Measurements from ENCODE around the gene CAMTA2. TPM values are rescaled to one million over a fixed set of nuclear protein-coding genes. Genes with fewer than 3 reads are reported as not detected.

The CAMTA2 gene
- total RNA-seq, 1 donor from 2014 or later, result 73.7 TPM

GRCh38 chr17:4999430-5000093 is 12.1 kb upstream of the CAMTA2 start:
- intact Hi-C loops (cut with micrococcal nuclease), result no loop called here

DNA sequence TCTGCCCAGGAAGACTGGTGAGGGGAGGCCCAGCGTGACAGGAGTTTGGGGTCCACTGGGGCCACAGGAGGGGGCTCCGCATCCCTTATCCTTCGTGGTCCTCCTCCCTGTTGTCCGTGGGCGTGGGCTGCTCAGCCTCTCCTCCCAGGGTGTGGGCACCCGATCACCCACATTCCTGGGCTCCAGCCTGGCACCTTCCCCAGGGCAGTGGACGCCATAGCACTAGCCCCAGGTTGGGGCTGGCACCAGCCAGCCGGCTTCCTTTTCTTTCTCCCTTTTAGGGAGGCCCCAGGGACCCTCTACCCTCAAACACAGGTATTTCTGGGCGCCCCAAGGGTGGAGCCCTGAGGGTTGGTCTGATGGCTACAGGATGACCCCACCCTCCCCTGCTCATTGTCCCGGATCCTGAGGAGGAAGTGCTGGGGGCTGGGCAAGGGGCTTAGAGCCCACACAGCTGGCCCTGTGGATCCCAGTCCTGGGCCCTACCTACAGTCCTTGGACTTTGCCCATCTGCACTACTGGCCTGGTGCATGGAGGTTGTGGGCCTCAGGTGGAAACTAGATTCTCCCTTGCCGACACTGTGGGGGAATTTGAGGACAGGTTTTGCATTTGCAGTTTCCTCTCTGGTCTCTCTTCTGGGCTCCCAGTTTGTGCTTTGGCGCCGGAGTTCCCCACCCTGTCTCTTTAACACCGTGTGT is 11.4 kb upstream of the CAMTA2 start:
- intact Hi-C loops (cut with micrococcal nuclease), result no loop called here

DNA sequence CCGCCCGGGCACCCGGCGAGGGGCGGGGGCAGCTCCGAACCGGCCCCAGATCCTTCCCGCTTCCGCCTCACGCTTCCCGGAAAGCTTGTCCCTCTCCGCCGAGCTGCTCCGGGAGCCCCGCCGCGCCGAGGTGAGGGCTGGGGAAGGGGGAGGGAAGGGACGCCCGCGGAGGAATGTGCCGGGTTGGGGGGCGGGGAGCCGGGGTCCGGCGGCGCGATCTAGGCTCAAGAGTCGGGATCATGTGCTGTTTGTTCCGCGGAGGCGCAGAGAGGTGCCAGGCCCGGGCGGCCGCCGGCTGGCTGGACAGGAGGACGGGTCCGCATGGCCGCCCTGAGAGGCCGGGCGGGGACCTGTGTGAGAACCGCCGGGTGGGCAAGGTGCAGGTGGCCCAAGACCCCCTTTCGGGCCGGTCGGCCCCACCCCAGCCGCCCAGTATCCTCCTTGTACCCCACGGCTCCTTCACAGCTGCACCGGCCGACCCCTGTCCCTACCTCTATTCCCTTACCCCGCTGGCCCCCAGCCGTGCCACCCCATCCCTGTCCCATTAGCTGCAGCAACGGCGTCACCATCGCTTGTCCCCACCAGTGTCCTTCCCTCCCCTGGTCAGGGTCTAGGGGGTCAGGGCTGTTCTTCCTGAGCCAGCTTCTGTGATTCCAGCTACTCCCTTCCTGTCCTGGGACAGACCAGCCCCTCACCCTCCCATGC is 10.7 kb upstream of the CAMTA2 start:
- intact Hi-C loops (cut with micrococcal nuclease), result no loop called here

DNA sequence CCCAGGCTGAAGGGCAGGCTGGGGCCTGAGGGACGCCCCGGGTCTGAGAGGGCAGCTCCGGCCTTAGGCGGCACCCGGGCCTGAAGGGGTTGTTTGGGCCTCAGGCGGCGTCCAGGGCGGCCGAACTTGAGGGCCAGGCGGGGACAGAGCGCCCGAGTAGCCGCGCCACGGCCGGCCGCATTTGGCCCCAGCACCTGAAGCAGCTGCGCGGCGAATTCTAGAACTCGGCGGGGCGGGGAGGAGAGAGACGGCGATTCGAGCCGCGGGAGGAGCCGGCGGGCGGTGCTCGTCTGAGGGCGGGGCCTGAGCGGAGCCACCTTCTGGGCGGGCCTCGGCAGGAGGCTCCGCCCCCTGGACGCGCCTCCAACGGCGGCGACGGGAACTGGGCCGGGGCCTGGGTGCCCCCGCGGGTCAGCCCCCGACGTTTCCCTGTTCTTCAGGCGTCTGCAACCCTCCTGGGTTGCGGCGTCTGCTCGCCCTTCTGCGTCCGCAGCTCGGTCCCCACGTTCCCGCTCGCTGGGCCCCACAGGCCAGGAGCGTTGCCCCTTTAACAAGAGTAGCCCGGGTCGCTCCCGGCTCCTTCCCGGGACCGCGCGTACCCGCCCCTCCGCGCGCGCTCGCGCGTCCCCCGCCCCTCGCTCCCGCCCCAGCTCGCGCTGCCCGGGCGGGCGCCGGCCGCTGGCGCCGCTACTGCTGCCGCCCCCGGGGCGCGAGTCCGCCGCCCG is 10.0 kb upstream of the CAMTA2 start, which contains the start of the genes INCA1 and KIF1C:
Gene INCA1 (minus strand): TSS at position 221 of the 725 bp plus-strand sequence. CDS start 3,085 bp downstream, outside the sequence.
Gene KIF1C (plus strand): TSS at position 649 of the 725 bp plus-strand sequence. CDS start 2,297 bp downstream, outside the sequence.
- intact Hi-C loops (cut with micrococcal nuclease), result loop anchor here (1.0 to 2.0 kb wide), 3 partner anchors 9 to 57 kb away; partner anchors contain the start of genes PFN1, RNF167 and SLC25A11

- intact Hi-C loops (cut with micrococcal nuclease), result no loop called here
These were observed 6.7 kb upstream of the CAMTA2 start for GRCh38 chr17:4994081-4994595.

DNA sequence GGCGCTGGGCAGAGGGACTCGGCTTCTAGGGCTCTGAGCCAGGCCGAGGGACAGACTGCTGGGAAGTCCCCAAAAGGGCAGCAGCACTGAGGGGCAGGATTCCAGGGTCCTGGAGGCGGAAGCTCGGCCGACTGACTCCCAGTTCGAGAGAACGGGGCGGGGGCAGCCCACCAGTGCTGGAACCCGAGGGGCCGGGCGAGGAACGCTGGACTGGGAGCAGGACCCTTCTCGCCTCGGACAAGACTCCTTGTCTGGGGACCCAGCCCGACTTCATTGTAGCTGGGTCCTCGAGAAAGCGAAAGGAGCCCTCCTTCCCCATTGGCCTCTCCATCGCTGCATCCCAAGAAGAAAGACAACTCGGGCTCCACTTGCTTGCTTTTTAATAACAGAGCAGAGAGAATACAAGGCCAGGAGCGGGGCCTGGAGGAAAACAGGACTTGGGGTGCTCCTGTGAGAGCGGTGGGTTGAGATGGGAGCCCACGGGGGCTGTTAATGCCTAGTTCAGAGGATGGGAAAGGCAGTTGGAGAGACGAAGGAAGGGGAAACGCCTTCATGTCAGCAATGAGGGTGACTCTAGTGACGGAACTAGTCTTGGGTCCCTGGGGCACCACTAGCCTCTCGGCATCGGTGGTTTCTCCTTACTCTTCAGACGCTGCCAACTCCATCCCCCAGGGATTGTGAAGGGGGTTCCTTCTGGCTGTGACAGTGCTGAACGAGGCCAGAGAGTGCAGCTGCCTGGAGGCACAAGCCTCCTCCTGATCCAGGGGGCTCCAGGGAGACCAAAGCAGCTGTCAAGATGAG is 492 bp upstream of the CAMTA2 start:
- intact Hi-C loops (cut with micrococcal nuclease), result loop anchor here (1.0 to 5.0 kb wide), 4 partner anchors 9 to 276 kb away; partner anchors contain the start of genes ARRB2, INCA1, KIF1C and PFN1

DNA sequence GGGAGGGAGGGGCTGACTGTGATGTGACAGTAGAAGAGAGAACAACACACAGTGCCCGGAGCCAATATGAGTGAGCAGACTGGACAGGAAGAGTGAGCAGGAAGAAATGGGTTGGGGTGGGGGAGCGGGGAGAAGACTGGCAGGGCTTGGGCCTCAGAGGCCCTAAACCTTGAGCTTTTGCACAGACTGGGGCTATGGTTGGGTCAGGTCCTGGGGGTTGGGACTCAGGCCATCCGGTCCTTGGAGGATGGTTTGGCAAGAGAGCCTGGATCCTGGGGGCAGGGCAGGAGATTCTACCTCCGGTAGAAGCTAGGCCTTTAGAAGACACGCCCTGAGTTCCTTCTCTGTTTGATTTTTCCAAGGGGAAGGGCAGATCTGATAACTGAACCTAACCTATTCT is 1.1 kb downstream of the CAMTA2 start:
- intact Hi-C loops (cut with micrococcal nuclease), result loop anchor here (5.0 kb wide), 2 partner anchors 39 to 274 kb away; partner anchors contain the start of genes ARRB2 and PFN1

GRCh38 chr17:4982305-4982704 is 5.2 kb downstream of the CAMTA2 start:
- intact Hi-C loops (cut with micrococcal nuclease), result no loop called here

- intact Hi-C loops (cut with micrococcal nuclease), result loop anchor here (1.0 kb wide), 1 partner anchor 82 kb away; no protein-coding TSS in a partner anchor
These were observed 6.7 kb downstream of the CAMTA2 start for GRCh38 chr17:4980644-4981216.

- intact Hi-C loops (cut with micrococcal nuclease), result no loop called here
These were observed 8.7 kb downstream of the CAMTA2 start for GRCh38 chr17:4978726-4979125.

DNA sequence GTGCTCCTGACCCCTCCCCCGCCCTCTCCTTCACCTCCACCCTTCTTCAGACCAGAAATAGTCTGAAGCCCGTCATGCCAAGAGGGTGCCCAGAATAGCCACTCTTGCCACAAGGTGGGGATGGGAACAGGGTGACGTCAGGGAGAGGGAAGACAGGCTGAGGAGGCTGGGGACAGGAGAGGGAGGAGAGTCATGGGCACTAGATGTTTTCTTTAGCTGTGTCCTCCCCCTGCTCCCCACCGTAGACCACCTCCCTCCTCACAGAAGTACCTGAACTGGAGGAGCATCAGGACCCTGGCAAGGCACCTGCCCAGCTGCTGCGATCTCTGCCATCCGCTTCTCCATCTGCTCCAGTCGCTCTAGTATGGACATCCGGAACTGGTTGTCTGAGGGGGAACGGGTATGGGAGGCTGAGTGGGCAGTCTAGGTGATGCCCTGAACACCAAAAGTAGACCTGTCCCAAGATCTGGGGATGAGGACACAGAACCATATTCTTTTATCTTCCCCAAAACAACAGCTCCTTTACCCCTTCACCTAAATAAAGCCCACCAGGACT is 13.3 kb downstream of the CAMTA2 start:
- intact Hi-C loops (cut with micrococcal nuclease), result no loop called here

- intact Hi-C loops (cut with micrococcal nuclease), result no loop called here
These were observed 14.0 kb downstream of the CAMTA2 start for GRCh38 chr17:4973256-4974114.

DNA sequence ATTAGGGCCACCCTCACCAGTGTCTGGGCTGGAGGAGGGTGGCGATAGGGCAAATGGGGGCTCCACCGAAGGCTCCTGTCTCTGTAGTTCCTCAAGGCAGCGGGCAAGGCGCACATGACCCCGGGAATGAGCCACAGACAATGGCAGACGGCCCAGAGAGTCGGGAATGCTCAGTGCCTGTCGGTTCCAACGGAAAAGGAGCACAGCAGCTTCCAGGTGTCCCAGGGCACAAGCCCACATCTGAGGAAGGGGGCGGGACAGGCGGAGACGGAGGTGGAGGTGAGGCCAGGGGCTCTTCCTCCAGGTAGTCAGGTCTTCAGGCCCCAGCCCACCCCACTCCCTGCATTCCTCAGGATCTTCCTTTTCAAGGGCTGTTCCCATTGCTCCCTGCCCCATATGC is 14.7 kb downstream of the CAMTA2 start:
- intact Hi-C loops (cut with micrococcal nuclease), result no loop called here

- intact Hi-C loops (cut with micrococcal nuclease), result no loop called here
These were observed 15.2 kb downstream of the CAMTA2 start for GRCh38 chr17:4972322-4972721.

DNA sequence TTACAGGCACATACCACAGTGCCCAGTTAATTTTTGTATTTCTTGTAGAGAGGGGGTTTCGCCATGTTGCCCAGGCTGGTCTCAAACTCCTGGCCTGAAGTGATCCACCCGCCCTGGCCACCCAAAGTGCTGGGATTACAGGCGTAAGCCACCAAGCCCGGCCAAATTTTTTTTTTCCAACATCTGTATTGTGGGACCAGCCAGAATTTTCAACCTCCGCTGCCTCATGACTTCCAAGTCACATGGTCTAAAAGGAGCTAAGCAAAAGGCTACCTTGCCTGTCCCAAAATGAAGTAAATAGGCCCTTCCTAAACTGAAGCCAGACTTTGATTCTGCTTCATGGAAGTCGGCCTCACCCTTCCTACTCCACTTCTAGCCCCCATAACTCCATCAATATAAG is 15.6 kb downstream of the CAMTA2 start:
- intact Hi-C loops (cut with micrococcal nuclease), result no loop called here

GRCh38 chr17:4970273-4970672 is 17.2 kb downstream of the CAMTA2 start:
- intact Hi-C loops (cut with micrococcal nuclease), result no loop called here

- intact Hi-C loops (cut with micrococcal nuclease), result no loop called here
These were observed 17.8 kb downstream of the CAMTA2 start for GRCh38 chr17:4969551-4970173.

DNA sequence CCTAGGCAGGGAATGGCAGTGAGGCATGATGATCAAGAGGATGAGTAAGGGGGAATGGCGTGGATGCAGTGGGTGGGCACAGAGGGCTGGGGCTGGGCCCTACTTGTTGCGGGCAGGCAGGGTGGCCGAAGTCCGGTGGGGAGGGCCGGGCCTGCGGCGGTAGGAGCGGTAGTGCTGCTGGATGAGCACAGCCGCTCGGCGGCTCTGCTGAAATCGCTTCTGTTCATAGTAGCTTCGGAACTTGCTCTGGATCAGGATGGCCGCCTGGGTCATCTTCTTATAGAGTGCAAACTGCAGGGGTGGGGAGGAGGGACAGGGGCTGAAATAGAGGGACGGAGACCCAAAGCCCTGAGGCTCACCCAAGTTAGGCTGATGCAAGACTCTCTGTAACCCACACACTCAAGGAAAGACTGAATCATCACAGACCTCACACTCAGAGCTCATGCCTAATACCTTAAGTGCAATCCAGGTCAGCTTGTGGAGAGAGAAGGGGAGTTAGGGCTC is 18.4 kb downstream of the CAMTA2 start:
- intact Hi-C loops (cut with micrococcal nuclease), result no loop called here
